ENCODE data around the gene SEC31B. TPM values are rescaled to one million over a fixed set of nuclear protein-coding genes. Genes with fewer than 3 reads are reported as not detected.

Gene SEC31B
- total RNA-seq = 10 to 100 TPM; 11.2 to 12.7 TPM

- H3K4me3 ChIP-seq = peak within 1 kb of the TSS; percentile 64
- DNase-seq (ENCODE audit: low spot score) (no peak), ATAC-seq (ENCODE audit: insufficient number of reproducible peaks, low FRiP score, low read depth) (no peak)
- no peak for TF ChIP-seq CTCF (IDR thresholded peaks at IDR 0.05)
- H3K4me1 ChIP-seq (ENCODE audit: control insufficient read depth in 1 of 2, low read depth in 2 of 2) = peaks cover 5 to 15% of the 10 kb centered on the region in 2 donors
- no peaks in the 10 kb centered on the region for H3K27me3 ChIP-seq (replicated peaks; ENCODE audit: insufficient read depth)
- no peak within 1 kb of the TSS for H3K27ac ChIP-seq
- peaks cover 13% of the 10 kb centered on the region for H3K36me3 ChIP-seq
- no peaks in the 10 kb centered on the region for H3K9me3 ChIP-seq
These were observed at the start of gene SEC31B for GRCh38 chr10:100519311-100520051. Gene SEC31B, minus strand, starts transcription at chr10:100519861. Its CDS starts 2,909 bp downstream, at chr10:100516952.

- Histone ChIP-seq H3K9me3 (no peaks in the 10 kb centered on the region), H3K4me3 (no peak overlapping the region), H3K4me1 (ENCODE audit: control insufficient read depth in 1 of 2, low read depth in 2 of 2) (no peaks in the 10 kb centered on the region), H3K27ac (no peak overlapping the region), H3K36me3 (no peaks in the 10 kb centered on the region), H3K27me3 (replicated peaks; ENCODE audit: insufficient read depth) (no peaks in the 10 kb centered on the region)
- TF ChIP-seq CTCF (IDR thresholded peaks at IDR 0.05) = no peak
- DNase-seq (ENCODE audit: low spot score) (no peak), ATAC-seq (ENCODE audit: insufficient number of reproducible peaks, low FRiP score, low read depth) (no peak)
These were observed 49.3 kb upstream of the SEC31B start for GRCh38 chr10:100568912-100569311.

GRCh38 chr10:100567826-100568225 is 48.2 kb upstream of the SEC31B start:
- no peak overlapping the region for H3K27ac ChIP-seq
- no peaks in the 10 kb centered on the region for H3K9me3 ChIP-seq
- no peak overlapping the region for H3K4me3 ChIP-seq
- H3K4me1 ChIP-seq (ENCODE audit: control insufficient read depth in 1 of 2, low read depth in 2 of 2) = no peaks in the 10 kb centered on the region
- DNase-seq (ENCODE audit: low spot score) (no peak), ATAC-seq (ENCODE audit: insufficient number of reproducible peaks, low FRiP score, low read depth) (no peak)
- TF ChIP-seq CTCF (IDR thresholded peaks at IDR 0.05) = no peak
- no peaks in the 10 kb centered on the region for H3K36me3 ChIP-seq
- H3K27me3 ChIP-seq (replicated peaks; ENCODE audit: insufficient read depth) = no peaks in the 10 kb centered on the region

GRCh38 chr10:100567249-100567648 is 47.6 kb upstream of the SEC31B start:
- no peaks in the 10 kb centered on the region for H3K36me3 ChIP-seq
- DNase-seq (ENCODE audit: low spot score) (no peak), ATAC-seq (ENCODE audit: insufficient number of reproducible peaks, low FRiP score, low read depth) (no peak)
- no peak overlapping the region for H3K4me3 ChIP-seq
- no peaks in the 10 kb centered on the region for H3K9me3 ChIP-seq
- H3K4me1 ChIP-seq (ENCODE audit: control insufficient read depth in 1 of 2, low read depth in 2 of 2) = peaks cover 5% of the 10 kb centered on the region in 2 donors
- TF ChIP-seq CTCF (IDR thresholded peaks at IDR 0.05) = no peak
- no peak overlapping the region for H3K27ac ChIP-seq
- H3K27me3 ChIP-seq (replicated peaks; ENCODE audit: insufficient read depth) = no peaks in the 10 kb centered on the region

DNA sequence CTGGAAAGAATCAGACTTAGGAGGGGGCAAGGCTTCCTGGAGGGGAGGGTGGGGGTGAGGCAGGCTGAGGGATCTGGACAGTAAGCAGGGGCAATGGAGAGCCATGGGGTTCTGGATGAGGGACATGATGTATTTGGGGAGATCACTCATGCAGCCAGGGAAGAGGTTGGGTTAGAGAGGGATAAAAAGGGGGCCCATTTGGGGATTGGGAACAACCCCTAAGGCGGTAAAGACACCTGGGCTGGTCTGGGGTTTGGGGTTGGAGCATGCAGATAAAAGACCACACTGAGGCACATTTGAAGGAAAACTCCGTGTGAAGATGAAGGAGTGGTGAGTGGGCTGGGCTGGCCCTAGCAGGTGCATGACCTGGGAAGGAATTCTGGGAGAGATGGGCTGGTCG is 46.9 kb upstream of the SEC31B start:
- Histone ChIP-seq H3K4me1 (ENCODE audit: control insufficient read depth in 1 of 2, low read depth in 2 of 2) (peaks cover 8 to 12% of the 10 kb centered on the region in 2 donors), H3K27ac (no peak overlapping the region), H3K4me3 (no peak overlapping the region), H3K9me3 (no peaks in the 10 kb centered on the region), H3K27me3 (replicated peaks; ENCODE audit: insufficient read depth) (no peaks in the 10 kb centered on the region), H3K36me3 (no peaks in the 10 kb centered on the region)
- TF ChIP-seq CTCF (IDR thresholded peaks at IDR 0.05) = no peak
- no peak for DNase-seq (ENCODE audit: low spot score)
- no peak for ATAC-seq (ENCODE audit: insufficient number of reproducible peaks, low FRiP score, low read depth)
